ENCODE data around the gene OR1S1. TPM values are rescaled to one million over a fixed set of nuclear protein-coding genes. Genes with fewer than 3 reads are reported as not detected.

OR1S1 gene
- total RNA-seq, 1 experiment from 2014 or later = not detected

- Histone ChIP-seq H3K4me2 (ENCODE audit: insufficient read depth, insufficient read length, low read length) (no peak overlapping the region), H2BK120ac (ENCODE audit: low read depth, low read length, poor library complexity, severe bottlenecking) (no peak overlapping the region), H4K20me1 (ENCODE audit: control insufficient read depth, insufficient read depth, insufficient read length) (no peaks in the 10 kb centered on the region), H3K9ac (ENCODE audit: extremely low read depth, insufficient read length, low read length) (no peak overlapping the region), H3K9me3 (ENCODE audit: control insufficient read depth, low read depth, low read length) (no peaks in the 10 kb centered on the region), H3K14ac (ENCODE audit: insufficient read depth, low read length) (no peak overlapping the region), H4K8ac (replicated peaks; ENCODE audit: insufficient read length, low read depth, low read length) (no peak overlapping the region), H4K5ac (ENCODE audit: insufficient read length, low read depth, low read length) (no peak overlapping the region), H3K18ac (ENCODE audit: insufficient read length, low read depth, low read length) (no peak overlapping the region), H3K23ac (ENCODE audit: insufficient read length, low read depth, low read length) (no peak overlapping the region), H2AFZ (ENCODE audit: low read length) (no peak overlapping the region), H2BK20ac (ENCODE audit: low read depth, low read length, poor library complexity, severe bottlenecking) (no peak overlapping the region), H3K4me1 (ENCODE audit: insufficient read depth, low read length) (no peaks in the 10 kb centered on the region), H2BK12ac (ENCODE audit: insufficient read length, low read depth, low read length) (no peak overlapping the region), H2BK15ac (ENCODE audit: low read depth, low read length) (no peak overlapping the region), H3K79me2 (ENCODE audit: insufficient read depth, low read length) (no peaks in the 10 kb centered on the region), H3K4ac (ENCODE audit: low read depth, low read length) (no peak overlapping the region), H3K56ac (ENCODE audit: insufficient read length, low read depth, low read length) (no peak overlapping the region), H2AK5ac (ENCODE audit: insufficient read length, low read length) (no peak overlapping the region), H3K79me1 (ENCODE audit: insufficient read depth, low read depth, low read length, poor library complexity, severe bottlenecking) (no peaks in the 10 kb centered on the region), H3K27ac (ENCODE audit: insufficient read length, low read depth, low read length) (no peak overlapping the region), H2BK5ac (ENCODE audit: insufficient read length, low read length) (no peak overlapping the region), H3K27me3 (ENCODE audit: insufficient read depth, low read length) (no peaks in the 10 kb centered on the region), H4K91ac (ENCODE audit: insufficient read length, low read depth, low read length) (no peak overlapping the region), H3K23me2 (ENCODE audit: insufficient read length, low read depth, low read length, poor library complexity, severe bottlenecking) (no peaks in the 10 kb centered on the region), H3T11ph (ENCODE audit: low read length) (no peak overlapping the region)
- Mint-ChIP-seq H3K9me3 (peaks cover 5 to 12% of the 10 kb centered on the region in 2 experiments; a peak in 2 of 5 replicates), H3K4me3 (no peak overlapping the region), H3K4me1 (no peaks in the 10 kb centered on the region), H3K27ac (no peak overlapping the region), H3K27me3 (ENCODE audit: low read depth) (peaks cover 2% of the 10 kb centered on the region; the same call in 1 of the 2 replicates), H3K36me3 (ENCODE audit: insufficient read depth in 1 of 3, low read depth in 3 of 3) (peaks cover 0 to 3% (median 0%) of the 10 kb centered on the region in 3 experiments; a peak in 1 of 7 replicates)
- TF ChIP-seq CTCF (conservative IDR thresholded peaks at IDR 0.05) = no peak
- no peak for DNase-seq
- WGBS (ENCODE audit: extremely low coverage, insufficient read length, low lambda C conversion rate) = no CpG with 5 or more reads among the region's 3 CpGs
Measured at GRCh38 chr11:58192229-58192628, 20.3 kb upstream of the OR1S1 start.
